MV-4-11 (cell line): Measurements from ENCODE around the gene ZG16B.

Experiments
- DNase-seq: peaks from one replicate; lab custom pipeline; 2025; lab: John Stamatoyannopoulos, UW

The ZG16B gene

DNA sequence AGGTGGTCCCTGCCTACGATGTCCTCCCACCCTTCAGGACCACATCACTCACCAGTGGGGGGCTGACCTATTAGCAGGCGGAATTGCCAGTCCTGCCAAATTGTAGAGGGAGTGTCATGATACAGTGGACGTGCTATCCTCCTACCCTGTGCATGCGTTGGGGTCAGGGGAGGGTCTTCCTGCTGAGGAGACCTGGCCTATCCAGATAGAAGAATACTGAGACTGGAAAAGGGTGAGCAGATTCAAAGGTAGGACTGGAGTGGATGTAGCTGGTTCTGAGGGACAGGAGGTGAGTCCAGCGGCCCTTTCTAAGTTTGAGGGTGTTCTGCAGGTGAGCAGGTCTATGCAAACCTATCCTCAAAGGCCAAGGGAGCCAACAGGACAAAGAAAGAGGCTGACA is 23.8 kb upstream of the ZG16B start:
- no peak for DNase-seq

DNA sequence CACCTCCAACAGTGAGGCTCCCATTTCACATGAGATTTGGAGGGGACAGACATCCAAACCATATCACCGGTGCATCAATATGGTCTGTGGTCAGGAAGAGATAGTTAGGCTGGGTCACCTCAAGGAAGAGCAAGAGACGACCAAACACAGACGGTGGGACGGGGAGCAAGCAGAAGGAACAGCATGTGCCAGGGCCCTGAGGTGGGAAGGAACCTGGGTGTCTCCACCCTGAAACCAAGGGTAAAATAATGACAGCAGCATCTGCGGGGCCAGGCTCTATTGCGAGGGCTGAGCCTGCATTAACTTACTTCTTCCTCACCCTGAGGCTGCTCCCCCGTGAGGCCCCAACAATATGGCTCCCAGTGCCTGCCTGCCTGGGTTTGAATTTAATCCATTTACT is 21.9 kb upstream of the ZG16B start:
- no peak for DNase-seq

GRCh38 chr16:2809149-2809760 is 20.8 kb upstream of the ZG16B start:
- DNase-seq: no peak

GRCh38 chr16:2810651-2811050 is 19.5 kb upstream of the ZG16B start:
- no peak for DNase-seq

DNA sequence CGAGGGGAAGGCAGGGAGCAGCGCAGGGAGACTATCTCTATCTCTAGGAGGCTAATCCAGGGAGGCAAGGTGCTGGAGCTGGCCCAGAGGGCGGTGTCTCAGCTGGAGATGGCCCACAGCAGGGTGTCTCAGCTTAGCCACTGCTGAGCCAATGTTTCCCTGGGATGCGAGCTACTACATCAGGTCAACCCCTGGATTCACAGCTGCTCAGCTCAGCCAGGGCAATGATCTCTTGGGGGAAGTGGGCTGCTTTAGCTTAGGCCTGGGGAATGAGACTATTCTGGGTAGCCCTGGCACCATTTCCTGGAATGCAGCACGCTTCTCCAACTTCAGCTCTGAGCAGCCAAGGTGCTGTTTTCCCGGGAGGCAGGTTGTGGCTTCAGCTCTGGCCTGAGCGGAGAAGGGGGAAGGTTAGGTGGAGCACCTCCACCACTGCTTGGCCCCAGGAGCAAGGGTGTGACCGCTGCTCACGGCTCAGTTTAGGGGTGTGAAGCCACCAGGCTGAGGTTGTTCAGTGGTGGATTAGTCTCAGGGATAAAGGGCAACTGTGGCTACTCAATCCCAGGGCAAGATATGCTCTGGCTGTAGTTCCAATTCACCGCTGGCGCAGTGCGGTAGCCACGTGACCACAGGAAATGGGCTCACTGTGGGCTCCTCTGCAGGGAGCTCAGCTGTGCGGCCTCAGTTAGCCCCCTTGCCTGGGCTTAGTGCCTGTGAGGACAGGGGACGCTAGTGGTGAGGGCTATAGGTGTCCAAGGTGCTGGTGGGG is 18.2 kb upstream of the ZG16B start:
- no peak for DNase-seq

GRCh38 chr16:2813771-2814221 is 16.3 kb upstream of the ZG16B start:
- no peak for DNase-seq

DNA sequence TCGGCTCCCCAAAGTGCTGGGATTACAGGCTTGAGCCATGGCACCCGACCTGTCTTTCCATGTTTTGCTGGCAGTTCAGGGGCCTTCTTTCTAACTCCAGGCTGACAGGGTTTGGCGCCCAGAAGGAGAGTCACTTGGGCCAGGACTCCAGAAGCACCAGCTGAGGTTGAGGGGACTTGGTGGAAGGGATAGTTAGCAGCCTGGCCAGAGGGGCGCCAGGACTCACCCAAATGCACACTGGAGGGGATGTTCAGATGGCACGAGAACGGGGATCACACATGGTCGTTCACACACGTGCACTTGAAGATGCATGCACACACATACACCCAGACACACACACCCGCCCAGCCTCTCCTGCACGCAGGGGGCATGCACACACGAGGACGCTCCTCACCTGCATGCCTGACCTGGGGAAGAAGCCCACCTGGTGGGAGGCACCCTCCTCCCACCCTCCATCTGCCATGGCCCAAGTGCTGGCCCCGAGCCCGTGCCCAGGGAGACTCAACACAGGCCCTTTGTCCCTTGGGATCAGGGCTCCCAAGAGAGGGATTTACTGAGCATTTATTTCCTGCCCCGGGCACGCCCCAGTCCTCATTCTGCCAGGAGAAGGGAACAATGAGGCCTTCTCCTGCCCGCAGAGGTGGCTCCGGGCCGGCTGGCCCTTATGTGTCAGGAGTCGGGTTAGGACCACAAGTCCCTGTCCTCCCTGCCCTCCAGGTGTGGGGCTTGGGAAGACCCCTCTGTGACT is 15.4 kb upstream of the ZG16B start:
- no peak for DNase-seq

- no peak for DNase-seq
Measured at GRCh38 chr16:2815299-2815771, 14.8 kb upstream of the ZG16B start.

DNA sequence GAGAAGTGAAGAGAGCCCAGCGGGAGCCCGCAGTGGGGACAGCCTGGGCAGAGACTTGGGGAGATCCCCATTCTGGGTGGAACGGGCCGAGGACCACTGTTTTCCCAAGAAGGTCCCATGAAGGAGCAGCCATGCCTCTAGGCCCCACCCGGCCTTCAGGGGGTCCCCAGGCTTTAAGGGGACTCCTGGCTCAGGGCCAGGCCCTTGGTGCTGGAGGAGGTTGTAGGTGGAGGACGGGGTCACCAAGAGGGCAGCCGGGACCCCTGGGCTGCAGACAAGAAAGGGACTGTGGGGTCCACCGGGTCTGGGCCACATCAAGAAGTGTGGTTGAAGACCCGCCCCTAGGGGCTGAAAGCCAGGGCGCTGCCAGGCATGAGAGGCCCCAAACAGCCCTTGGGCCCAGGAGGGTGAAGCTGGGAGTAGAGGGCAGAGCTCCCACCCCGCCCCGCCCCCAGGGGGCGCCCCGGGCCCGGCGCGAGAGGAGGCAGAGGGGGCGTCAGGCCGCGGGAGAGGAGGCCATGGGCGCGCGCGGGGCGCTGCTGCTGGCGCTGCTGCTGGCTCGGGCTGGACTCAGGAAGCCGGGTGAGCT is 13.3 kb upstream of the ZG16B start, which contains the start of gene PRSS21:
Gene PRSS21, plus strand, starts transcription at position 487 of the 589 bp plus-strand sequence. Its CDS starts 32 bp downstream, at position 519.
- no peak for DNase-seq

DNA sequence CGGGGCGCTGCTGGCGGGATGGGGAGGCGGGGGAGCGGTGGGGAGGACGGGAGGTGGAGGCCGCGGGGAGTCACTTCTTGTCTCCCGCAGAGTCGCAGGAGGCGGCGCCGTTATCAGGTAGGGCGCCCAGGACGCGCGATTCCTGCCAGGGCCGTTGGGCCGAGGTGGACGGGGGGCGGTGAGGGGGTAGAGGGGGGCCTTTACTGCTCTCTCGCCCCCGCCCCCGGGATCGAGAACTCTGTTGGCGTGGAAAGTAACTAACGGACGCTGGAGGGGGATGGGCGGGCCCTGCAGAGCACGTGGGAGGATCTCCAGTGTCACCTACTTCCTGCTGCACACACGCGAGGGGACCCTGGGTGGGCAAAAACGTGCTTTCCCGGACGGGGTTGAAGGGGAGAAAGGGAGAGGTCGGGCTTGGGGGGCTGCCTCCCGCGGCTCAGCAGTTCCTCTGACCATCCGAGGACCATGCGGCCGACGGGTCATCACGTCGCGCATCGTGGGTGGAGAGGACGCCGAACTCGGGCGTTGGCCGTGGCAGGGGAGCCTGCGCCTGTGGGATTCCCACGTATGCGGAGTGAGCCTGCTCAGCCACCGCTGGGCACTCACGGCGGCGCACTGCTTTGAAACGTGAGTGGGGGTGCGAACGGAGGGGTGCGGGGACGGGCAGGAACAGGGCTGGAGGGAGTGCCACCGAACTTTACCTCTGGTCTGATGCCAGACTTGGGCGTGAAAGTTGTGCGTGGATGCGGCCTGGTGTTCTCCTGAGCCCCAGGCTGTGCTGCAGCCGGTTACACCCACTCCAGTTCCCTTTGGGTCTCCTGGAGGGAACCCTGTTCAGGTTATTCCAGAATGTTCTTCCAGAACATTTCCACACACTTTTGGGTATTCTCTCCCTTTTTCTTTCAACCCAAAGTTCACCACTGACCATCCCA is 12.5 kb upstream of the ZG16B start:
- no peak for DNase-seq

DNA sequence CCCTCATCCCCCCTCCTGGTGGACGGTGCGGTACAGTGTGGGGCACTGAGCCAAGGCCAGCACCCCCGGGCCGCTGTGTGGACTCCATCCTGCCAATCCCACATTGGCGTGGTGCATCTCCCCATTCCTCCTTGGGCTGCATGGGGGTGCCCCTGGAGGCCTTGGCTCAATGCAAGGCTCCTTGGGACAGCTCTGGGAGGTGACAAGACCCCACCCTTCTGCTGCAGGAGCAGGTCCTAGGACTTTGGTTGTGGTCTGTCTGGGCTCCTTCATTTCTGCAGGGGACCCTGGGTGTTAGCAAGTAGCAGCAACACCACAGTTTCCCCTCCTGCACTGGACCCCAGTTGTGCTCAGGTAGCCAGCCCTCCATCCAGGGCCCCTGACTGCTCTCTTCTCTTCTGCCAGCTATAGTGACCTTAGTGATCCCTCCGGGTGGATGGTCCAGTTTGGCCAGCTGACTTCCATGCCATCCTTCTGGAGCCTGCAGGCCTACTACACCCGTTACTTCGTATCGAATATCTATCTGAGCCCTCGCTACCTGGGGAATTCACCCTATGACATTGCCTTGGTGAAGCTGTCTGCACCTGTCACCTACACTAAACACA is 11.7 kb upstream of the ZG16B start:
- no peak for DNase-seq

DNA sequence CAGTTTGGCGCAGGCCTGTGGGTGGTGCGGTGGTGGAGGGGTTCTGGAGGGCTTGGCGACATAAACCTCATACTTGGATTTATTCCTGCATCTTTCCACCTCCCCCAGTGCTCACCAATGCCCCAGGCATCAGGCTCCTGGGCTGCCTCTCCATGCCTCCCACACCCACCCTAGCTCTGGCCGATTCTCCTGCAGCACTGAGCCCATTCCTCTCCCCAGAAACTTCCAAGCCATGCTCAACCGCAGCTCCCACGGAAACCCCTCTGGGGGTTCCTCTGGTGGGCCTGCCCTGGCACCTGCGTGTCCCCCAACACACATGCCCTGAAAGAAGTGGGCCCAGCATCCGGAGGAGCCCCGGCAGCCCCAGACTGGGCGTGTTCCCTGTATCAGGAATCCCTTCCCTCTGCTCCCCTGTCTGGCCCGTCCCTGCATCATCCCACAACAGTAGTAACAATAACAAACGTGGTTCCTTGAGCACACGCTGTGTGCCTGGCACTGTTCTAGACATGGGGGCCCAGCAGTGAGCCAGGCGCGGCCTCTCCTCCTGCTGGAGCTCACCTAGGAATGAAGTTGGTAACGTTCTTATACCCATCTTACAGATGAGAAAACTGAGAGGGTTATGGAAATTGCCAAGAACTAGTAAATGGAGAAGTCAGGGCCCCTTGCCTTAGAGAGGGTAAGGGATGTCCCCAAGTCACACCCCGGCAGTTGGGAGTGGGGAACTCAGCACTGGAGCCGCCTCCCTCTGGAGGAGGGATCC is 10.7 kb upstream of the ZG16B start:
- no peak for DNase-seq

DNA sequence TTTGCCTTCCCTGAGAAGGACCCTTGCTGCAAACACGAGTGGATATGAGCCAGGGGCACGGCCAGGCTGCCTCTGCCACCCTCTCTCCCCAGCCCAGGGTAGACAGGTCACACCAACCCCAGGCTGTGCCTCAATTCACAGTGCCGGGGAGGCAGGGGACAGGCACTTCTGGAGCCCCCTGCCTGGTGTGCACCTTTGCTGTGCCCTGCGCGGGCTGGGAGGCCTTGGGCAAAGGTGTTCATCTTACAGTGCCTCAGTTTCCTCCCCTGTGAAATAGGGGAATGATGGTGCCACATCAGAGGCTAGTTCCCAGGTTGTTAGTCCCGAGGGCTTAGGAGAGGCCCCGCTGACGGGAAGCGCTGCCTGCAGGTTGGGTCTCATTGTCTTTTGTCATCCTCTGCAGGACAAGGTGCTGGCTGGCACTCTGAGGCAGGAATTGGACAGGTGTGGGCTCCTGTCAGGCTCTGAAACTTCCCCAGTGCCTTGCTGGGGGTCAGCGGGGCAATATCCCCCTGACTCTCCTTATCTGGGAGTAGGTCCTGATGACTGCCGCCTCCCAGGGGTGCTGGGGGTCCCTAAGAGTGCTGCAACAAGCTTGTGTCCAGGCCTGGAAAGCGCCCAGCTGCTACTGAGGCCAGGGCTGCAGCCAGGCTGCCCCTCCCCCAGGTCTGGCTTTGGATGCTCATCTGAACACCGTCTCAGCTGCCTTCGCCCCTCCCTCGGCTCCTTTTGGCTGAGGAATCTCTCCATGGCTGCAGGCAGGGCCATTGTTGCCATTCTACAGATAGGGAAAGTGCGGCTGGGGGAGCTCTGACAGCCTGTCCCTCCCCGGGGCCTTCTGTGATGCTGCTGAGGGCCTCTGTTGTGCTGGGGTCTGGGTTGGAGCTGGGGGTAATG is 9.9 kb upstream of the ZG16B start:
- DNase-seq: no peak

DNA sequence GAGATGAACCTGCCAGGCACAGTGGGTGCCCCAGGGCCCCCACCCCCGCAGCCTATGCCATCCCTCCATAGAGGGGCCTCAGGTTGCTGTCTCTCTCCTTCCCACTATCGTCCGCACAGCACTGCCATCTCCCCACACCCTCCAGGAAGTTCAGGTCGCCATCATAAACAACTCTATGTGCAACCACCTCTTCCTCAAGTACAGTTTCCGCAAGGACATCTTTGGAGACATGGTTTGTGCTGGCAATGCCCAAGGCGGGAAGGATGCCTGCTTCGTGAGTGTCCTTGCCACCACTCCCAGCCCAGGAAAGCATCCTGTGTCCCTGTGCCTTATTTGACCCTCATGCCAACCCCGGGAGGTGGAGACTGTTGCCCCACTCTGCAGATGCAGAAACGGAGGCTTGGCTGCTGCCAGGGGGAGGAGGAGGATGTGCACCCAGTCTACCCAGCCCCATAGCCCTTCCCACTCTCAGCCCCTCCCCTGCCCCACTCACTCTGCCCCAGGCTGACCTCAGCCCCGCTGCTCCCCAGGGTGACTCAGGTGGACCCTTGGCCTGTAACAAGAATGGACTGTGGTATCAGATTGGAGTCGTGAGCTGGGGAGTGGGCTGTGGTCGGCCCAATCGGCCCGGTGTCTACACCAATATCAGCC is 9.1 kb upstream of the ZG16B start:
- DNase-seq: no peak

DNA sequence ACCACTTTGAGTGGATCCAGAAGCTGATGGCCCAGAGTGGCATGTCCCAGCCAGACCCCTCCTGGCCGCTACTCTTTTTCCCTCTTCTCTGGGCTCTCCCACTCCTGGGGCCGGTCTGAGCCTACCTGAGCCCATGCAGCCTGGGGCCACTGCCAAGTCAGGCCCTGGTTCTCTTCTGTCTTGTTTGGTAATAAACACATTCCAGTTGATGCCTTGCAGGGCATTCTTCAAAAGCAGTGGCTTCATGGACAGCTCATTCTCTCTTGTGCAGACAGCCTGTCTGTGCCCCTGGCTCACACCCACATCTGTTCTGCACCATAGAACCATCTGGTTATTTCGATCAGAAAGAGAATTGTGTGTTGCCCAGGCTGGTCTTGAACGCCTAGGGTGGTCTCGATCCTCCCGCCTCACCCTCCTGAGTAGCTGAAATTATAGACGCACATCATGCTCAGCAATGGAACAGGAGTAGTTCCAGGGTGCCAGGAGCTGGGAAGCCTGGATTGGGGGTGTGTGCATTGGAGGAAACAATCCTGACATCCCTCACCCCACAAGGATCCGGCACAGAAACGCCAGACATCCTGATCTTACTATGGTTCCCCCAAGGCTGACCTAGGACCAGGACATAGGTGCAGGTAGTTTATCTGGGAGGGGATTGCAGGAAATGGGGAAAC is 8.5 kb upstream of the ZG16B start:
- no peak for DNase-seq

DNA sequence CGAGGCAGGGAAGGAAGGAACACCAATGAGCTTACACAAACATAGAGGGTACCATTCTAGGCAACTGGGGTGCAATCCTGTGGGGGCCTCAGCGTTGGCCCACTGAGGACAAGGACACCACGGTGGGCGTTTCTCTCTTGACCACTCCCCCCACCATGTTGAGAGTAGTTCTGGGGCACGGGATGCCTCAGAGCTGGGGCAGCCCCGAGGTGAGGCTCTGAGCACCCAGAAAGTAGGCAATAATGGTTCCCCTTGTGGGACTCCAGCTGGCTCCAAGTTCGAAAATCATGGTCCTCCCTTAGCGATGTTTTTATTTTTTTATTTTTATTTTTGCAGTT is 8.0 kb upstream of the ZG16B start:
- DNase-seq: no peak

DNA sequence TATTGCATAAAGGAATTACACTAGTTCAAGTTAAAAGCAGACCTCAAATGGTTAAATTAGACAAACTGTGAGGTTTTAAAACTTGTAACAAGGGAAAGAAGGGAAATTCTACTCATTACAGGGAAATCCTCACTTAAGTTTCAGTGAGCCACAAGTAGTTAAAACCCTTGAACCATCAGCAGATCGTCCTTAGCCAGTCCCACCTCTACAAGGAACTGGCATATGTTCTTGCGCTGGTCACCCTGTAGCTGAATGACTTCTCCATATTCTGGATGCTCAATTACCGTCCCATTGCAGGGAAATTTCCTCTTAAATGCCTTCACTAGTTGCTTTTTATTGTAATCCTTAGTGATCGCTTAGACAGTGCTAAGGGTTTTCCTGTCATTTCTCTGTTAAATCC is 7.6 kb upstream of the ZG16B start:
- no peak for DNase-seq

GRCh38 chr16:2824626-2825025 is 5.5 kb upstream of the ZG16B start:
- no peak for DNase-seq
